B cell (primary cell): ENCODE data around the gene TEX261. TPM values are rescaled to one million over a fixed set of nuclear protein-coding genes. Genes with fewer than 3 reads are reported as not detected.

Experiments used
- ATAC-seq: fragments of 200-7000 bp; cut with Tn5 transposase; one replicate; pipeline ENCODE4 v1.10.0; 2021; ENCODE audit warnings: low read depth, mild to moderate bottlenecking, moderate number of reproducible peaks, moderate library complexity
- CTCF ChIA-PET: fragments of 350-600 bp; sonication (Branson Sonifier 250); formaldehyde crosslinking; loops from one replicate; lab custom pipeline; 2021; ENCODE audit warnings: antibody characterized with exemption, inconsistent platforms; lab: Charles Lee
- POLR2A ChIA-PET: fragments of 350-600 bp; sonication (Branson Sonifier 250); formaldehyde crosslinking; loops from one replicate; lab custom pipeline; 2021; ENCODE audit warnings: antibody characterized with exemption; lab: Charles Lee
- DNase-seq: peaks from one replicate; pipeline ENCODE4 v3.0.0; 2013
- H2AFZ ChIP-seq: 2 replicates; pipeline ENCODE4 v1.6.1; 2012; ENCODE audit warnings: mild to moderate bottlenecking, low read depth, low read length; ENCODE audit not compliant: insufficient read depth, poor library complexity, severe bottlenecking
- H3K27ac ChIP-seq, 2 donors: 1 replicate in 1 of 2; 2 replicates in 1 of 2; pipeline ENCODE4 v1.5.1; 2012 to 2013; ENCODE audit warnings: low read length in 2 of 2, mild to moderate bottlenecking in 2 of 2, moderate library complexity in 1 of 2
- H3K27me3 ChIP-seq, 4 experiments: fragments of 200-600 bp in 1 of 4; sonication (generic) in 1 of 4; replicated peaks in 1 of 4; 1 replicate in 2 of 4; 2 replicates in 2 of 4; pipeline versions ENCODE4 v1.6.1 to v1.7.0; 2013 to 2016; ENCODE audit warnings: low read length in 3 of 4, mild to moderate bottlenecking in 2 of 4, mixed read lengths in 1 of 4, moderate library complexity in 1 of 4; ENCODE audit not compliant: insufficient read depth in 4 of 4, control insufficient read depth in 3 of 4; ENCODE audit errors: control extremely low read depth in 1 of 4
- H3K36me3 ChIP-seq, 2 experiments: replicated peaks in 1 of 2; 1 replicate in 1 of 2; 2 replicates in 1 of 2; pipeline versions ENCODE4 v1.6.1 to v1.7.1; 2013; ENCODE audit warnings: low read length in 1 of 2; ENCODE audit not compliant: insufficient read depth in 2 of 2, control insufficient read depth in 1 of 2; ENCODE audit errors: control extremely low read depth in 1 of 2, extremely low read depth in 1 of 2
- H3K4me1 ChIP-seq, 2 donors: fragments of 200-600 bp in 1 of 2; sonication (generic) in 1 of 2; 1 replicate in 1 of 2; 2 replicates in 1 of 2; pipeline versions ENCODE4 v1.5.1 to v1.6.1; 2013 to 2017; ENCODE audit warnings: low read length in 2 of 2; ENCODE audit not compliant: control insufficient read depth in 2 of 2, insufficient read depth in 2 of 2
- H3K4me2 ChIP-seq: replicated peaks from 2 replicates; pipeline ENCODE3; 2012; ENCODE audit warnings: mild to moderate bottlenecking, low read depth, low read length; ENCODE audit not compliant: poor library complexity, severe bottlenecking
- H3K4me3 ChIP-seq, 5 experiments: fragments of 200-600 bp in 1 of 5; sonication (generic) in 1 of 5; 1 replicate in 3 of 5; 2 replicates in 2 of 5; pipeline versions ENCODE4 v1.5.1 to v1.7.0; 2011 to 2016; ENCODE audit warnings: low read length in 4 of 5, mild to moderate bottlenecking in 4 of 5, low read depth in 2 of 5, control low read depth in 1 of 5, moderate library complexity in 1 of 5; ENCODE audit not compliant: insufficient read depth in 1 of 5; ENCODE audit errors: control extremely low read depth in 1 of 5, extremely low read depth in 1 of 5
- H3K79me2 ChIP-seq: fragments of 200-600 bp; sonication (generic); one replicate; pipeline ENCODE4 v1.6.0; 2016; ENCODE audit warnings: low read length; ENCODE audit not compliant: control insufficient read depth, insufficient read depth
- H3K9ac ChIP-seq: fragments of 200-600 bp; sonication (generic); 2 replicates; pipeline ENCODE4 v1.6.1; 2017; ENCODE audit warnings: mild to moderate bottlenecking, low read length, moderate library complexity
- H3K9me3 ChIP-seq, 3 donors: one replicate each; pipeline versions ENCODE4 v1.6.1 to v1.7.1; 2013; ENCODE audit warnings: low read length in 2 of 3; ENCODE audit not compliant: control insufficient read depth in 2 of 3, insufficient read depth in 1 of 3; ENCODE audit errors: control extremely low read depth in 1 of 3
- H4K20me1 ChIP-seq: 2 replicates; pipeline ENCODE4 v1.6.0; 2012; ENCODE audit warnings: mild to moderate bottlenecking, low read length; ENCODE audit not compliant: insufficient read depth, control insufficient read depth, poor library complexity, severe bottlenecking
- H3K27ac Mint-ChIP-seq: one replicate; pipeline ENCODE4 v1.8.0; 2021; ENCODE audit warnings: mixed read lengths
- H3K27me3 Mint-ChIP-seq: one replicate; pipeline ENCODE4 v1.8.0; 2021; ENCODE audit warnings: mixed read lengths
- H3K4me1 Mint-ChIP-seq: one replicate; pipeline ENCODE4 v1.8.0; 2021; ENCODE audit warnings: mixed read lengths
- H3K4me3 Mint-ChIP-seq: one replicate; pipeline ENCODE4 v1.8.0; 2021; ENCODE audit warnings: mixed read lengths
- H3K9me3 Mint-ChIP-seq: one replicate; pipeline ENCODE4 v1.8.0; 2022; ENCODE audit warnings: mixed read lengths; ENCODE audit not compliant: insufficient read depth
- CTCF ChIP-seq: fragments of 200-600 bp; IDR thresholded peaks from one replicate; pipeline ENCODE4 v1.8.0; 2022; ENCODE audit warnings: antibody characterized with exemption, mild to moderate bottlenecking
- EZH2 ChIP-seq: IDR thresholded peaks from 2 replicates; pipeline ENCODE4 v1.6.1; 2012; ENCODE audit warnings: borderline replicate concordance, low read depth, mild to moderate bottlenecking, moderate library complexity, low read length; ENCODE audit not compliant: insufficient read depth, poor library complexity, severe bottlenecking
- WGBS: methylation state at CpG from one replicate; pipeline ENCODE4 v1.1.5; 2013; ENCODE audit warnings: missing lambda C conversion rate; ENCODE audit not compliant: insufficient coverage; 5-methylcytosine and 5-hydroxymethylcytosine counted together
- intact Hi-C: fragments of 100-400 bp; cut with micrococcal nuclease; formaldehyde crosslinking; loops from one replicate; pipeline ENCODE4 v1.10.0; 2022
- polyA plus RNA-seq: library from polyadenylated mRNA; depleted of rRNA; stranded (reverse); fragments of >200 nt; gene quantifications from 2 replicates; pipeline ENCODE4 v1.2.3, GENCODE V29; 2012
- total RNA-seq, 2 donors: library from RNA; stranded (reverse); fragments of 120-200 nt in 1 of 2; gene quantifications; 1 replicate in 1 of 2; 2 replicates in 1 of 2; pipeline versions ENCODE4 v1.2.3 to v1.2.4, GENCODE V29; 2013 to 2022

Gene TEX261
- total and polyA plus RNA-seq, 2 donors (not counting 1 experiment from before 2014, with no cell fraction given), result 29.0 to 56.4 TPM

- H3K27ac ChIP-seq, result no peak overlapping the region
- H3K9ac ChIP-seq, result no peak overlapping the region
- H3K4me2 ChIP-seq, result no peak overlapping the region
- peaks cover 11% of the 10 kb centered on the region for H3K4me1 Mint-ChIP-seq
- peak overlapping the region; percentile 13 for H3K4me3 Mint-ChIP-seq
- H3K36me3 ChIP-seq, result no peaks in the 10 kb centered on the region
- CTCF ChIA-PET, result interaction anchor here (1.0 to 3.9 kb wide), 19 partner anchors 9 to 645 kb away, joined by 3 to 51 read pairs (median 6); partner anchors contain the start of genes ANKRD53 and FIGLA
- H3K9me3 ChIP-seq, result no peaks in the 10 kb centered on the region
- ATAC-seq (no peak), DNase-seq (no peak)
- H2AFZ ChIP-seq, result no peak overlapping the region
- no peaks in the 10 kb centered on the region for H3K79me2 ChIP-seq
- POLR2A ChIA-PET, result no interaction called here
- no peak overlapping the region for H3K4me3 ChIP-seq
- no peaks in the 10 kb centered on the region for H4K20me1 ChIP-seq
- no peak overlapping the region for H3K27ac Mint-ChIP-seq
- no peaks in the 10 kb centered on the region for H3K9me3 Mint-ChIP-seq
- TF ChIP-seq EZH2, result no peak
- no peak for TF ChIP-seq CTCF
- H3K4me1 ChIP-seq, result peaks cover 13 to 14% of the 10 kb centered on the region in 2 donors
- intact Hi-C loops, result loop anchor here (5.0 kb wide), 1 partner anchor 292 kb away; no protein-coding TSS in a partner anchor
- peaks cover 19% of the 10 kb centered on the region for H3K27me3 Mint-ChIP-seq
- peaks cover 0 to 16% (median 12%) of the 10 kb centered on the region in 4 experiments for H3K27me3 ChIP-seq
- WGBS, result 84% methylated on average over 6 of the region's 11 CpGs
Measured at GRCh38 chr2:70949086-70949485, 45.6 kb downstream of the TEX261 start.

GRCh38 chr2:70948337-70949003 lies 46.2 kb downstream of the TEX261 start:
- no peaks in the 10 kb centered on the region for H3K79me2 ChIP-seq
- ATAC-seq, result peak; percentile 99
- H4K20me1 ChIP-seq, result no peaks in the 10 kb centered on the region
- ChIA-PET POLR2A (interaction anchor here (0.6 kb wide), 1 partner anchor 31 kb away, joined by 5 read pairs; no protein-coding TSS in a partner anchor), CTCF (interaction anchor here (1.0 to 3.9 kb wide), 20 partner anchors 9 to 644 kb away, joined by 3 to 51 read pairs (median 6); partner anchors contain the start of genes ANKRD53 and FIGLA)
- H3K9ac ChIP-seq, result peak overlapping the region; percentile 28
- peak overlapping the region; percentile 74 for H2AFZ ChIP-seq
- no peaks in the 10 kb centered on the region for H3K36me3 ChIP-seq
- TF ChIP-seq EZH2 (no peak), CTCF (peak; percentile 84)
- Mint-ChIP-seq H3K4me1 (peaks cover 11% of the 10 kb centered on the region), H3K9me3 (no peaks in the 10 kb centered on the region), H3K4me3 (peak overlapping the region; percentile 86), H3K27me3 (peaks cover 25% of the 10 kb centered on the region), H3K27ac (no peak overlapping the region)
- no peak overlapping the region for H3K27ac ChIP-seq
- no peaks in the 10 kb centered on the region for H3K9me3 ChIP-seq
- intact Hi-C loops, result loop anchor here (1.0 to 5.0 kb wide), 3 partner anchors 77 to 291 kb away; no protein-coding TSS in a partner anchor
- whole genome bisulfite sequencing, result 8% methylated on average over 22 of the region's 27 CpGs
- H3K27me3 ChIP-seq, result peaks cover 0 to 20% (median 11%) of the 10 kb centered on the region in 4 experiments
- H3K4me3 ChIP-seq, result peak overlapping the region in 3 of 5 experiments; percentile 30 to 41 (median 39)
- peaks cover 13 to 14% of the 10 kb centered on the region in 2 donors for H3K4me1 ChIP-seq
- peak overlapping the region; percentile 68 for H3K4me2 ChIP-seq
- peak; percentile 83 for DNase-seq
